Activated naive CD4-positive, alpha-beta T cell treated with anti-CD3 and anti-CD28 coated beads for 36 hours (primary cell): ENCODE results near the gene TSPAN11. TPM values are rescaled to one million over a fixed set of nuclear protein-coding genes. Genes with fewer than 3 reads are reported as not detected.
"Not testable (repeated sequence)": the region's sequence is repeated elsewhere in the genome, so short reads cannot be mapped to it uniquely, and the experiment has no call there.

Source experiments
- CTCF ChIA-PET: fragments of 350-600 bp; sonication (Branson Sonifier 250); formaldehyde crosslinking; loops from one replicate; lab custom pipeline; 2021; ENCODE audit warnings: antibody characterized with exemption; lab: Charles Lee
- DNase-seq: peaks from one replicate; pipeline ENCODE4 v3.0.0-alpha.2; 2020
- H3K27ac Mint-ChIP-seq: one replicate; pipeline ENCODE4 v1.8.0; 2021; ENCODE audit warnings: mild to moderate bottlenecking, mixed read lengths
- H3K27me3 Mint-ChIP-seq: one replicate; pipeline ENCODE4 v1.8.0; 2021; ENCODE audit warnings: low read depth, mixed read lengths
- H3K36me3 Mint-ChIP-seq: one replicate; pipeline ENCODE4 v1.8.0; 2021; ENCODE audit warnings: low read depth, mixed read lengths
- H3K4me1 Mint-ChIP-seq: one replicate; pipeline ENCODE4 v1.8.0; 2021; ENCODE audit warnings: low read depth, mixed read lengths
- H3K4me3 Mint-ChIP-seq: one replicate; pipeline ENCODE4 v1.8.0; 2021; ENCODE audit warnings: mild to moderate bottlenecking, moderate library complexity, mixed read lengths
- H3K9me3 Mint-ChIP-seq: one replicate; pipeline ENCODE4 v1.8.0; 2021; ENCODE audit warnings: mixed read lengths
- intact Hi-C: fragments of 100-400 bp; cut with micrococcal nuclease; formaldehyde crosslinking; loops from one replicate; pipeline ENCODE4 v1.15.1; 2023
- total RNA-seq, 2 experiments: library from RNA; stranded (reverse); gene quantifications; one replicate each; pipeline ENCODE4 v1.2.3, GENCODE V29; 2021

The TSPAN11 gene
- total RNA-seq, 2 experiments from 2014 or later: not detected

DNA sequence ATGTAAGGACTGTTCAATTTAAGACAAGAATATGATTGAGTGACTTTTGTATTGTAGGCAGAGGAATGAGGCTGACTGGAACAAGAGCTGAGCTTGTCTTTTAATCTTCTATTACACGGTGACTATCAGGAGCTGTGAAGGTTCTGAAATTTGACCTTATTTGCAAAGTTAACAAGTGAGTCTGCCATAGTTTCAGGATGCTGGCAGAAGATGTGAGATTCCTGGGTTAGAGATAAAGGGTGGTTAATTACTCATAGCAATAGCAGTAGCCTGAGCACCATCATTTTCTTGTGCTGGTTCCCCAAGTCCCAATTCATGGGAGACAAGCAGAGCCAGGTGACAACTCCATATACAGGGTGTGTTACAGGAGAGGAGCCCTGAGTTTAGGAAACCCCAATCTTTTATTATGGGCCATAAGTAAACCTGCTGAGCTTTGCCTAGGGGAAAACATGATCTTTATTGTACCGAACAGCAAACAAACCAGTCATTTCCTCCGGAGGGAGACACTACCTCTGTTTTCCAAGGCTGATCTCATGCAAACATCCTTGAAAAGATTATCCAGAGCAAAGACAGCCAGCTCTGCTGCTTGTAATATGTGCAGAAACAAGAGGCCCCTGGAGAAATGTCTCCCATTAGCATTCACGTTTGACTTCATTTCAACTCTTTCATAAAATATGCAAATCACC, 95.4 kb downstream of the TSPAN11 start:
- no peak for DNase-seq
- Mint-ChIP-seq H3K36me3 (no peaks in the 10 kb centered on the region), H3K27me3 (peaks cover 4% of the 10 kb centered on the region), H3K27ac (no peak overlapping the region), H3K9me3 (no peaks in the 10 kb centered on the region), H3K4me1 (no peaks in the 10 kb centered on the region), H3K4me3 (no peak overlapping the region)
- intact Hi-C loops: no loop called here
- CTCF ChIA-PET: interaction anchor here (1.6 kb wide), 1 partner anchor 174 kb away, joined by 3 read pairs; no protein-coding TSS in a partner anchor

DNA sequence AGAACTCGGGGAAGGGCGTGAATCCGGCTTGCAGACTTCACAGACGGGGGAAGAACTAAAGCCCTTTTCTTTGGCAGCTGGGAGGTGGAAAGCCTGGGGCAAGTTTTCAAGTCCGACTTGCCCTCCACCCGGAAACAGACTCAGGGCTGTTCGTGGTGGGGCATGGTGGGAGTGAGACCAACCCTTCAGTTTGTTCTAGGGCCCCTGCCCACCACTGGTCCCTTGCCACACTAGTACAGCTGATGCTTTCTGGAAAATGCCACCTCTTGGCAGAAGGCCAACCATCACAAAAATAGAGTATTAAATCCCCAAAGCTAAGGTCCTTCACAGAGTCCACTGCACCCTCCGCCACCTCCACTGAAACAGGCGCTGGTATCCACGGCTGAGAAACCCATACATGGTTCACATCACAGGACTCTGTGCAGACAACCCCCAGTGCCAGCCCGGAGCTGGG, 96.8 kb downstream of the TSPAN11 start:
- no peaks in the 10 kb centered on the region for H3K4me1 Mint-ChIP-seq
- no peak overlapping the region for H3K27ac Mint-ChIP-seq
- DNase-seq: no peak
- H3K4me3 Mint-ChIP-seq: no peak overlapping the region
- intact Hi-C loops: no loop called here
- H3K36me3 Mint-ChIP-seq: no peaks in the 10 kb centered on the region
- H3K9me3 Mint-ChIP-seq: no peaks in the 10 kb centered on the region
- CTCF ChIA-PET: interaction anchor here (1.6 kb wide), 1 partner anchor 176 kb away, joined by 3 read pairs; no protein-coding TSS in a partner anchor
- peaks cover 6% of the 10 kb centered on the region for H3K27me3 Mint-ChIP-seq

DNA sequence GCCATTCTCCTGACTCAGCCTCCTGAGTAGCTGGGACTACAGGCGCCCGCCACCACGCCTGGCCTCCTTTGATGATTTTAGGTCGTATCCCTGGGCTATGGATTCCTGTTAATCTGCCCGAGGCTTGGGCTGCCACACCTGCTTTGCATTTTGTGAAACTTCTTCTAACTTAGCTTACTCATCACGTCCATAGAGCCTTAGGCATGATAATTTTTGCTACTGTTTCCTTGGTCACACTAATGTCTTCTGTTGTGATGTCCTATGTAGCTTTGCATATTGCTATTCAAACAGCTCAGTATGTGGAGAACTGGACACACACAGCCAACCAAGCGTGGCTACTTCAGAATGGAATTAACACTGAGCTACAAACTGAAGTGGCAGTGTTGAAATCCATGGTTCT, 99.7 kb downstream of the TSPAN11 start:
- no peaks in the 10 kb centered on the region for H3K36me3 Mint-ChIP-seq
- H3K27ac Mint-ChIP-seq: no peak overlapping the region
- no peaks in the 10 kb centered on the region for H3K4me1 Mint-ChIP-seq
- peaks cover 5% of the 10 kb centered on the region for H3K27me3 Mint-ChIP-seq
- DNase-seq: no peak
- intact Hi-C loops: no loop called here
- CTCF ChIA-PET: interaction anchor here (0.6 kb wide), 1 partner anchor 239 kb away, joined by 3 read pairs; no protein-coding TSS in a partner anchor
- no peak overlapping the region for H3K4me3 Mint-ChIP-seq
- no peaks in the 10 kb centered on the region for H3K9me3 Mint-ChIP-seq

DNA sequence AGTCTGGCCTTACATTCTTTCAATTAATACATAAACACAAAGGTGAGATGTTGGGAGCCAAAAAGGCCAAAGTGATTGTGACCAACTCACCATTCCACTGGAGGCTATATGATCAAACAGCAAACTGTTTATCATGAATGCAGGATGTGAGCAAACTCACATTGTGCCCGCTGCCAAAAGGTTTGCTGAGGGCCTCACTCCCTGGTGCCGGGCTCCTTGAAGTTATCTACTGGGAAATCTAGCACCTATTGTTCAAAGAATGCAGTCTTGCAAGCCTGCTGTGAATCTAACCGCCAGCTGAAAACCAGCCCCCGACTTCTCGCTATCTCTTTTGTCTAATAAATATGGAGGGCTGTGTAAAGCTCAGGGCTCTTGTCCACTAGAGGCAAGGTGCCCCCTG, 100.5 kb downstream of the TSPAN11 start:
- DNase-seq, H3K9me3 Mint-ChIP-seq, H3K36me3 Mint-ChIP-seq, CTCF ChIA-PET, H3K27ac Mint-ChIP-seq, H3K4me3 Mint-ChIP-seq, intact Hi-C loops, H3K27me3 Mint-ChIP-seq, H3K4me1 Mint-ChIP-seq: not testable (repeated sequence)

DNA sequence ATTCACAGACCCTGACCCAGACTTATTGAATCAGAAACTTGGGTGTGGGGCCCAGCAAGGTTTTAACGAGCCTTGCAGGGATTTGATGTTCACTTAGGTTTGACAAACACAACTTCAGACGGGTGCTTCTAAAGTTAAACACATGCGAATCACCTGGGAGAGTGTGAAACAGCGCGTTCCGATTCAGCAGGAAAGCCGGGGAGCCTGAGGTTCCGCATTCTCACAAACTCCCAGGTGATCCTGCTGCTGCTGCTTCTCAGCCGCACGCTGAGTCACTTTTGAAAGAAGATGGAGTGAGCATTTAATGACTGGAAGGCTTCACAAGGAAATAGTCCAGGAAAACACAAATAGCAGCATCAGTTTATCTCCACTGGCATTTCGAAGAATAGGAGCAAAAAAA, 102.9 kb downstream of the TSPAN11 start:
- intact Hi-C loops: no loop called here
- no peaks in the 10 kb centered on the region for H3K36me3 Mint-ChIP-seq
- H3K4me3 Mint-ChIP-seq: no peak overlapping the region
- CTCF ChIA-PET: no interaction called here
- no peaks in the 10 kb centered on the region for H3K9me3 Mint-ChIP-seq
- no peaks in the 10 kb centered on the region for H3K4me1 Mint-ChIP-seq
- DNase-seq: no peak
- H3K27me3 Mint-ChIP-seq: peaks cover 4% of the 10 kb centered on the region
- no peak overlapping the region for H3K27ac Mint-ChIP-seq

DNA sequence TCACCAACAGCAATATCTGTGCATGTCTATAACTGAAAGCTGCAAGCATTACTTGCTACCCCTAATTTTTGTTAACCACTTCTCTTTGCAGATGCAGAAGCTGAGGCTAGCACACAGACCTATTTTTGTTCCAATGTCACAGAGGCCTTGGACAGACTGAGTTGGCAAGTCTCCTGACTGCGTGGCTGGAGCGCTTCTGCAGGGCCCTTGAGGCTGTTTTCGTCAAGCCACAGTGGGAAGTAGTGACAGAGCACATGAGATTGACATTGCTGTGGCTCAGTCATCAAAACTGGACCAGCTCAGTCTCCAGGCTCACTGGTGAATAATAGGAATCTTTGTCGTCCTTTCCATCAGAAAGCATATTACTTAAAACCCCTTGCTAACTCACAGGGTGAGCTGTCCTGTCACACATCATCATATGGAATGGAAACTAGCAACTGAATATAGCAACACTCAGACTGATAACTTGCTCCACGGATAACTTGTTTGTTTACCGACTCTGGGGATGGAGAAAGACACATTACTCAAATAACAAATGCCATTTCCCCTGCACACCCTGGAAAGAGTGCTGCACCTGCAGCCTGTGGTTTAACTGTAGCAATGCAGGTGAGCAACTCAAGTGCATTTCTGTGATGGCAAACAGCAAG, 103.5 kb downstream of the TSPAN11 start:
- Mint-ChIP-seq H3K9me3 (no peaks in the 10 kb centered on the region), H3K4me3 (no peak overlapping the region), H3K27ac (no peak overlapping the region), H3K27me3 (peaks cover 4% of the 10 kb centered on the region), H3K4me1 (no peaks in the 10 kb centered on the region), H3K36me3 (no peaks in the 10 kb centered on the region)
- intact Hi-C loops: no loop called here
- no peak for DNase-seq
- CTCF ChIA-PET: interaction anchor here (0.6 kb wide), 1 partner anchor 1555 kb away, joined by 3 read pairs; no protein-coding TSS in a partner anchor

DNA sequence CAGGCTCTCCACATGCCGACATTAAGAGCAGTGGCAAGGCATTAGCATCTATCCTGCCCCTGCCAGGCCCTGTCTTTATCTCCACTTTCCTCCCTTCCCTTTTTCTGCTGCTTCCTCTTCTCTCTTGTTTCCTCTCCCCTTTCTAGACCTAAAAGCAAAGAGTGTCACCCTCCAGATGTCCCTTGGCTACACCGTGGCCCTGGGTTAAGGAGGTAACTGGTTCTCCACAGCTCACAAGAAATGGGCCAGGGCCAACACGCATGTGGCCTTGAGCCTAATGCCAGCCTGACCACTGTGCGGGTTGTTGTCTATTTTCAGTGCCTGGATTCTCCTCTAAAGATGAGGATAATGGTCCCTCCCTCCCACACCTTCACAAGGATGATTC, 105.4 kb downstream of the TSPAN11 start:
- no peak for DNase-seq
- Mint-ChIP-seq H3K9me3 (no peaks in the 10 kb centered on the region), H3K27me3 (peaks cover 14% of the 10 kb centered on the region), H3K36me3 (no peaks in the 10 kb centered on the region), H3K4me1 (no peaks in the 10 kb centered on the region), H3K4me3 (no peak overlapping the region), H3K27ac (no peak overlapping the region)
- CTCF ChIA-PET: no interaction called here
- intact Hi-C loops: no loop called here

DNA sequence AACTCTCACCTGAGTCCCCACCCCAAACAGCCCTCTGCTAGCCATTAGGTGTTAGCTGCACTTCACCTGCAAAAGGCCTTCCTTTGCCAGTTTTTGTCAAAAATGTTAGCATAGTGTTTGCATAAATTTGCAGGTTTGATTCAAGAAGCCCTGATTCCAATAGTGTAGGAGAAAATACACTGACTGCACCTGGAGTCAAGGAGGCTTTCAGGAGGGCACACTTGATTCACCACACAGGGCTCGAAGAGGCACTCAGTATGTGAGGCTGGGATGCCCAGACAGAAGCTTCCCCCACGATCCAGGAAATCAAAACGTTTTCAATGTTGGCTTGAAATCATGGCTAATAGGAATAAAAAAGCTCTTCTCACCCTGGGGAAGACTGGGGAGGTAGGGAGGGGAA, 106.6 kb downstream of the TSPAN11 start:
- no peak for DNase-seq
- CTCF ChIA-PET: no interaction called here
- H3K36me3 Mint-ChIP-seq: no peaks in the 10 kb centered on the region
- H3K9me3 Mint-ChIP-seq: no peaks in the 10 kb centered on the region
- H3K4me1 Mint-ChIP-seq: no peaks in the 10 kb centered on the region
- no peak overlapping the region for H3K4me3 Mint-ChIP-seq
- intact Hi-C loops: no loop called here
- peaks cover 12% of the 10 kb centered on the region for H3K27me3 Mint-ChIP-seq
- no peak overlapping the region for H3K27ac Mint-ChIP-seq

DNA sequence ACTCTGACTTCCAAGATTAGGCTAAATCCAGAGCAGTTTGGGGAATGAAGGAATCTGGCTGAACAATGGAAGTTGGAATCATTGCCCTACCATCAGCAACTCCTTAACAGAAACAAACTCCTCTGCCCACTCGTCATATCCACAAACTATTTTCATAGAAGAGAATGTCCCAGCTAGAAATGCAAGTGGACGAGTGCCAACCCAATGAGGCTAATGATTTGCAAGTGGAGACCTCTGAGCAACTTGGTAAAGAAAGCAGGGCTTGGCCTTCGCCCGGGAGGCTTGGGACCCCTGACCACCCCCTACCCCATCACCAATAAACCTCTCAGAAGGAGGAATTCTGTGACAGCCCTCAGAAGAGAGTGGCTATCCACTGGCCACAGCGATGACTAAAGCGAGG, 107.1 kb downstream of the TSPAN11 start:
- no peaks in the 10 kb centered on the region for H3K9me3 Mint-ChIP-seq
- H3K36me3 Mint-ChIP-seq: no peaks in the 10 kb centered on the region
- H3K27me3 Mint-ChIP-seq: peaks cover 13% of the 10 kb centered on the region
- H3K4me3 Mint-ChIP-seq: no peak overlapping the region
- intact Hi-C loops: no loop called here
- H3K4me1 Mint-ChIP-seq: no peaks in the 10 kb centered on the region
- CTCF ChIA-PET: no interaction called here
- no peak for DNase-seq
- H3K27ac Mint-ChIP-seq: no peak overlapping the region

DNA sequence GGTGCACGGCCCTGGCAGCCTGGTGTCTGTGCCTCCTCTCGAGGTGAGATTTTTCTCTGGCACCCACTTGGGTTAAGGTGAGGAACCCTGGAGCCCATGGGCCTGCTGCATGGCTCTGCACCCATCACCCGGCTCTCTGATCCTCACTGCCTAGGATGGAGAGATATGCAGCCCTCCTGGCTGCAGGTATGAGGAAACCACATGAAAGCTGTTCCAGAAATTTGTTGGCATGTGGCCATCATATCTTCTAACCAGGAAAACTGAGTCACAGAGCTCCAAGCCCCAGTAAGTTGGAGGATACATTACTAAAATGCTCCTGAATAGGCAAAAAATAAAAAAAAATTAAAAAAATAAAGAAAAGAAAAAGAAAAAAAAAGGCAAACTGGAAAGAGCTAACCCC, 107.8 kb downstream of the TSPAN11 start:
- no peak for DNase-seq
- intact Hi-C loops: no loop called here
- CTCF ChIA-PET: no interaction called here
- no peak overlapping the region for H3K4me3 Mint-ChIP-seq
- peaks cover 15% of the 10 kb centered on the region for H3K27me3 Mint-ChIP-seq
- no peak overlapping the region for H3K27ac Mint-ChIP-seq
- H3K36me3 Mint-ChIP-seq: no peaks in the 10 kb centered on the region
- H3K4me1 Mint-ChIP-seq: no peaks in the 10 kb centered on the region
- no peaks in the 10 kb centered on the region for H3K9me3 Mint-ChIP-seq

DNA sequence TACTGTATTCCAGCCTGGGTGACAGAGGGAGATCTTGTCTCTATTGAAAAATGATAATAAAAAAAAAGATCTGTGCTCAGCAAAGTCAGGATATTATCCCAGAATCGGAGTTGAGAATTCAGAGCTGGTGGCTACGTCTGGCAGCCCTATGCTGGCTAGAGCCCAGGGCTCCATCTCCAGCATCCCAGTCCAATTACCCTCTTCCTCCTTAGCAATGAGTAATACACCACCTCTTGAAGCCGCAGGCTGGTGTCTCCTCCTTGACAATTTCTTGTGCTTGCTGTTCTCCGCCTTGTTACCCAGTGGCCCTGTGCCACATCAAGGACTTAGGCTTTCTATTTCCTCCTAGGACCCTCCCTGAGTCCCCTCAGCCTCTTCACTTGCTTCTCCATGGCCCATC, 108.7 kb downstream of the TSPAN11 start:
- CTCF ChIA-PET: interaction anchor here (0.6 kb wide), 1 partner anchor 24 kb away, joined by 5 read pairs; no protein-coding TSS in a partner anchor
- intact Hi-C loops: no loop called here
- Mint-ChIP-seq H3K27ac (no peak overlapping the region), H3K36me3 (no peaks in the 10 kb centered on the region), H3K27me3 (peaks cover 15% of the 10 kb centered on the region), H3K4me1 (no peaks in the 10 kb centered on the region), H3K9me3 (no peaks in the 10 kb centered on the region), H3K4me3 (no peak overlapping the region)
- DNase-seq: no peak

DNA sequence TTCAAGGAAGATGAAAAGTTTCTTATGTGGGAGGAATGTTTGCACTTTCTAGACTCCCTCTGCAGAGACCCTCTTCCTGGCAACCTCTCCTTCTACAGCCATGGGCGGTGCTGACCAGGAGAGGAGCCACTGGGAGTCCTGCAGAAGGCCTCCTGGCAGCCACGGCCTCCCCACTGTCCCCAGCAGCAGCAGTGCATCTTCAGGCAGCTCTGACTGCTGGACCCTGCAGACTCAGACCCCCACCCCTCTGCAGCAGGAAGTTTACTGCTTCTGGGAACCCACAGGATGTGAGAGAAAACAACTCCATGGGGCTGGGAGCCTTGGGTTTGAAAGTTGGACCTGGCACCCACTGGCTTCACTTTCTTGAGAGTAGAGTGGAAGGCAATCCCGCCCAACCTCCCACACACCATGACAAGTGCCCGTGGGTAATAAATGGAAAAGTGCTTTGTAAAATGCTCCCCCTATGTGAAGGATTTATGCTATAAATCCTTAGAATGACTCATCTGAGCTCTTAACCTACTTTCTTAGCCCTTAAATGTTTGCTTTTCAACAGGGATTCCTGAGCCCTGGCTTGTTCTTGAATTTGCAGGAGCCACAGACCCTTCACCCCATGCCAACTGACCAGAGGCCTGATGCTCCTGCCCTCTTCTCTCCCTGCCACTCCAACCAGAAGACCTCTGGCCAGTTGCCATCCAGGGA, 109.6 kb downstream of the TSPAN11 start:
- H3K27me3 Mint-ChIP-seq: peaks cover 15% of the 10 kb centered on the region
- no peaks in the 10 kb centered on the region for H3K4me1 Mint-ChIP-seq
- intact Hi-C loops: no loop called here
- no peaks in the 10 kb centered on the region for H3K9me3 Mint-ChIP-seq
- no peaks in the 10 kb centered on the region for H3K36me3 Mint-ChIP-seq
- no peak overlapping the region for H3K4me3 Mint-ChIP-seq
- H3K27ac Mint-ChIP-seq: no peak overlapping the region
- CTCF ChIA-PET: interaction anchor here (0.6 kb wide), 1 partner anchor 367 kb away, joined by 3 read pairs; no protein-coding TSS in a partner anchor
- DNase-seq: no peak
